ENCODE measurements around the gene GPR143. TPM values are rescaled to one million over a fixed set of nuclear protein-coding genes. Genes with fewer than 3 reads are reported as not detected.
A peak's percentile ranks its signal among the peaks of the same experiment; 100 is the strongest.
"Not testable (repeated sequence)": the region's sequence is repeated elsewhere in the genome, so short reads cannot be mapped to it uniquely, and the experiment has no call there.

GPR143 gene
- total RNA-seq, 1 donor from 2014 or later, result 2.3 TPM

DNA sequence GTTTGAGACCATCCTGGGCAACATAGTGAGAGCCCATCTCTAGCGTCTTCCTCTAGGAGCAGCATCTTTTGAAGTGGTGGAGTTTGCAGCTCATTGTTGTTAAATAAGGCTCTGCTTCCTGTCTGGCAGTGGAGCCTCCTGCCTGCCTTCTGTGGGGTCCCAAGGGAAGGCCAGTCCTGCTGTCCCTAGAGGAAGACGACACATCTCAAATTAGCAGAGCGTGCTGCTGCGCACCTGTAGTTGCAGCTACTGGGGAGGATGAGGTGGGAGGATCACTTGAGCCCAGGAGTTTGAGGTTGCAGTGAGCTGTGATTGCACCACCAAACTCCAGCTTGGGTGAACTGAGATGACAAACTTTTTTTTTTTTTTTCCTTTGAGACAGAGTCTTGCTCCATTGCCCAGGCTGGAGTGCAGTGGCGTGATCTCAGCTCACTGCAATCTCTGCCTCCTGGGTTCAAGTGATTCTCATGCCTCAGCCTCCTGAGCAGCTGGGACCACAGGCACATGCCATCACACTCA is 2.7 kb upstream of the GPR143 start:
- DNase-seq (ENCODE audit: low read depth in 2 of 2), result not testable (repeated sequence)

DNA sequence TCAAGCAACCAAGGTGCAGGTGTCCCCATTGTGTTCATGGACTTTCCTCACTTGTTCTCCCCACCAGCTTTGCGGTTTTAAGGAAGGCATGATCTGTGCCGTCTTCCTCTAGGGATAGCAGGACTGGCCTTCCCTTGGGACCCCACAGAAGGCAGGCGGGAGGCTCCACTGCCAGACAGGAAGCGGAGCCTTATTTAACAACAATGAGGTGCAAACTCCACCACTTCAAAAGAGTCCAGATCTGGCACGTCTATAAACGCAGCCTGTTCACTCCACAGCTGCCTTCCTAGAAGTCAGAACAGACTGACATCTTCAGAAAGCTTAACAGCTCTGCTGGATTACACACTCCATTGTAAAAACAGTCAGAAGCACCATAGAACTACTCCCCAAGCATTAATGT is 1.7 kb upstream of the GPR143 start:
- DNase-seq (ENCODE audit: low read depth in 2 of 2), result peak in 1 of 2 donors; percentile 45

DNA sequence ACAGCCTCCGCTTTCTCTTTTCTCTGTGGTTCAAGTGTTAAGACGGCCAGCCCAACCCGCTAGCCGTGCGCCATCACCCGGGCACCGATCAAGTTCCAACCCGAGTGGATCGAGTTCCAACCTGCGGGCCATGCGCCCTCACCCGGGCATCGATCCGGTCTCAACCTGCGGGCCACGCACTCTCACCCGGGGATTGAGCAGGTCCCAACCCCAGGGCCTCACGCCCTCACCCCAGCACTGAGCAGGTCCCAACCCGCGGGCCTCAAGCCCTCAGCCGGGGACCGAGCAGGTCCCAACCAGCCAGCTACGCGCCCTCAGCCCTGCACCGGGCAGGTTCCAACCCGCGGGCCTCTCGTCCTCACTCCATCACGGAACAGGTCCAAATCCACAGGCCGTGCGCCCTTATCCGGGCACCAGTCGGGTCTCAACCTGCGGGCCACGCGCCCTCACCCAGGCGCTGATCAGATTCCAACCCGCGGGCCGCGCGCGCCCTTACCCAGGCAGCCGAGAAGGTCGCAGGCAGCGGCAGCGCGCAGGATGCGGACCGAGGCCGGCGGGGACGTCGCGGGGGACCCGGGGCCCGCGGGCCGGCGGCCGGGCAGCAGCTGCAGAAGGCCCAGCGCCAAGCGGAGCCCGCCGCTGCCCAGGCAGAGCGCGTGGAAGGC is 443 bp downstream of the GPR143 start:
- no peak for DNase-seq (ENCODE audit: low read depth in 2 of 2)

DNA sequence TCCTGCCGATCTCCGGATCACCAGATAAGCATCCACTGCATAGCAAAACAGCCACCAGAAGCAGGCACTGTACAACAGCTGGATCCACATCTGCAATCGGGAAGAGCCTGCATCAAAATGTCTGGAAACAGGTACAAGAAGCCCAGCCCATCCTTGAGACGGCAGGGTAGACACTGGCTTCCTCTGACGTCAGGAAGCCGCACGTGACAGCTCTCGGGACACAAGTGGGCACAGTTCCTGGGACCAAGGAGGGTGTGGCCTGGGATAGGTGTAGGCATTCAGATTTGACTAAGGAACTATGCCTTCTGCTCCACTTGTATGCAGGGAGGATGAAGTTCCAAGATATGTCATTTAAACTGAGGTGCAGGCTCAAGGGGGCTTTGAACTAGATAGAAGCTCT is 6.3 kb downstream of the GPR143 start:
- DNase-seq (ENCODE audit: low read depth in 2 of 2), result no peak

DNA sequence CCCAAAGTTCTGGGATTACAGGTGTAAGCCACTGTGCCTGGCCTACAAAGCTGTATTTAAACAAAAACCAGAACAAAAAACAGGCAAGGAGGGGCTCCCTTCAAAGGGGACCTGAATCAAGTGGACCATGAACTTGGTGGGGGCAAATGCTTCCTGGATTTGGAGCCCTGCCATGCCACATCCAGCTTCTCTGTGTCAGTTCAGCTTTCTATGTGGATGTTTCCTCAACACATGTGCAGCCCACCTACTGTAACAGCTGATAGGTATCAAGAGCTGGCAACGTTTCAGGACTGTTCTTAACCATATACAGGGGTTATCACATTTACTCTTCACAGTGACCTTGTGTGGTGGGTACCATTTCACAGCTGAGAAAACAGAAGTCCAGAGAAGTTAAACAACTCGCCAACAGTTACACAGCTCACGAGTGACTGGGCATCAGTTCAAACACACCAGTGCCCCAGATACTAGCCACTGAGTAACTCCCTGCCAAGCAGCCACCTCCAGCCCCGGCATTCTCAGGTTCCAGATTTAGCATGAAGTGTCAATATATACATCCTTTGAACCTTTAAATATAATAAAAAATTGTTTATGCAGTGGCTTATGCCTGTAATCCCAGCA is 7.5 kb downstream of the GPR143 start:
- peak in 1 of 2 donors; percentile 17 for DNase-seq (ENCODE audit: low read depth in 2 of 2)

DNA sequence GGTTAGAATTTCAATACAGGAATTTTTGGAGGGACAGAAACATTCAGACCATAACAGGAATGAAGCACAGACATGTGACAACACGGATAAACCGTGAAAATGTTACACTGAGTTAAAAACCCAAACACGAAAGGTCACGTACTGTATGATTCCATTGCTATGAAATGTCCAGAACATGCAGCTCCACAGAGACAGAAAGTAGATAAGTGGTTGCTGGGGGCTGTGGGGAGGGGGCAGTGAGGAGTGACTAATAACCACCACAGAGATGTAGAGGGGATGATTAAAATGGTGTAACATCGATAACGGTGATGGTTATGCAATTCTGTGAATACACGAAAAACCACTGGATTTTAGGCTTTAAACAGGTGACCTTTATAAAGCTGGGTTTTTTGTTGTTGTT is 8.3 kb downstream of the GPR143 start:
- DNase-seq (ENCODE audit: low read depth in 2 of 2), result no peak

DNA sequence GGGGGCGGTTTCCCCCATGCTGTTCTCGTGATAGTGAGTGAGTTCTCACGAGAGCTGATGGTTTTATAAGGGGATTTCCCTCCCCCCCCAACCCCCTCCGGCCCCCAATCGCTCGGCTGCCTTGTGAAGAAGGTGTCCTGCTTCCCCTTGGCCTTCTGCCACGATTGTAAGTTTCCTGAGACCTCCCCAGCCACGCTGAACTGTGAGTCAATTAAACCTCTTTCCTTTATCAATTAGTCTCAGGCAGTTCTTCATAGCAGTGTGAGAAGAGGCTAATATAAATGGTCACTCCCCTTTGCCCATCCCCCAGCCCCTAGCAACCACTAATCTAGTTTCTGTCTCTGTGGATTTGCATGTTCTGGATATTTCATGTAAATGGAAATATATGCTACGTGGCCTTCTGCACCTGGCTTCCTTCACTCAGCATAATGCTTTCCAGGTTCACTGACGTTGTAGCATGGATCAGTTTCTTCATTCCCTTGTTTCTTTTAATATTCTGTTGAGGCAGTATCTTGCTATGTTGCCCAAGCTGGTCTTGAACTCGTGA is 16.4 kb downstream of the GPR143 start:
- peak in 1 of 2 donors; percentile 44 for DNase-seq (ENCODE audit: low read depth in 2 of 2)

DNA sequence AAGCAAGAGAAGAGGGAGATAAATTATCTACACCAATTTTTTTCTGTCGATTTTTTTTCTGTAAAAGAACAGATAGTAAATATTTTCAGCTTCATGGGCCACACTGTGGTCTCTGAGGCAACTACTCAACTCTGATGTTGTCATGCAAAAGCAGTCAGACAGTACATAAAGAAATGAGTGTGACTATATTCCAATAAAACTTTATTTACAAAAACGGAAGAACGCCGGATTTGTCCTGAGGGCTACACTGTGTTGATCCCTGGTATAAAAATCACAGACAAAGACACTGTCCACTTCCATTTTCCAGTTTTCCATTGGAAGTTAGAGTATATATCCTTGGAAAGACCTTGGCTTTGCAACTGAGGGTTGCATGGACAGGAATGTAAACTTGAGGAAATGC is 18.0 kb downstream of the GPR143 start:
- no peak for DNase-seq (ENCODE audit: low read depth in 2 of 2)

DNA sequence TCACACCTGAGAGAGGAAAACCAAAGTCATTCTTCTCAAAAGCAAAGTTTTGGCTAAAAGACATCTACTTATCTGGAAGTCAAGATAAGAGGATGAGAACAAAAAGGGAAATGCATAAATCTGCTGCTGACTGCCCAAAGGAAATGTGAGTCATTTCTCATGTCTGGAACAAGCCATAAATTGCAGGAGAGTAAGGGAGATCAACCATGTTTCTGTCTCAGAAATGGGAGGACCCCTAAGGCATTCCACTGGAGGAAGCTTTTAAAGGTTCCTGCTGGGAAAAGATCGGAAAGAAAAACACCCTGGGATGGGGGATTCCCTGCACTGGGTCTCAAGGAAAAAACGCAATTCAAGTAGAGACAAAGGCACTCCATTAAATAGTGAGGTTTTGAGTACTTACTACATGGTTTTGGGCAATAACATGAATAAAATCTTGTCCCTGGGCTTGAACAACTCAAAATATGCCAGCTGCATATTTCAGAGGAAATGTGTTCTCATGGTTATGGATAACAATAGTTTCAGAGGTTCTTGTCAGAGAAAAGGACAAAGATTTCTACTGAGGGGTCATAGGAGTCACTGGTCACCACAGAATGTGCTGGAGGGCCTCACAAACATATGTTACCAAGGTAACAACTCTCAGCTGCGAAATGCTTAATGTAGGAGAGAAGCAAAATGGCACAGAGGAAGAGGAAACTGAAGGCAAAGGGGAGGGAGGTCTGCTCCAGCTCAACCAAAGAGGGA is 19.3 kb downstream of the GPR143 start:
- DNase-seq (ENCODE audit: low read depth in 2 of 2), result peak; percentile 87 to 93

DNA sequence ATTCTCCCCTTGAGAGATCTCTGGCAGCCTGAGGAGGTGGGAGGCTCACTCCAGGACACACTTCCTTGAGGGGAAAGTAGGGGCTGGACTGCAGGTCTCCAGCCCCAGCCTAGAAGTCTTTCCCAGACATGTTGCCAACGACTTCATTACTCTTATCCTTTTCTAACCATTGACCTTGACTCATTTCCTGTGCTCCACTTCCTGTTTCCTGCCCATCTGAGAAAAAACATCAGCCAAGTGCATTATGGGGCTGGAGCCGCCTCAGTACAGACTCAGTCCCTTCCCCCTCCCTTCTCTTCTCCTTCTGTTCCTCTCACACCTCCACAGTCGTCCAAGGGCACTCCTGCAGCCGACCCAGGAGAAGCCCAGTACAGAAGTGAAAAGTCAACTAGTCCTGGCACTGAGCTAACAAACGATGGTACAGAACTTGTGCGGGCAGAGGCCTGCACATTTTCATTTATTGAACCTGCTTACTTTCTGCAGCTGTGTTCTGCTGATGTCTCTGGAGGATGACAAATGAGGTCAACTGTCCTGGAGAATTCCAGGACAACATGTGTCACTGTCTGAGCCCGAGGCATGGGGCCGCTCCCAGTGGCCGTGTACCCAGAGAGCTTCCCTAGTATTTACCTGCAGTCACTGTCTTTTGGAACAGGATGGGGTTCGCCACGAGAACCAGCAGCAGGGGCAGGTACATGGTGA is 20.1 kb downstream of the GPR143 start:
- peak; percentile 64 to 95 for DNase-seq (ENCODE audit: low read depth in 2 of 2)

DNA sequence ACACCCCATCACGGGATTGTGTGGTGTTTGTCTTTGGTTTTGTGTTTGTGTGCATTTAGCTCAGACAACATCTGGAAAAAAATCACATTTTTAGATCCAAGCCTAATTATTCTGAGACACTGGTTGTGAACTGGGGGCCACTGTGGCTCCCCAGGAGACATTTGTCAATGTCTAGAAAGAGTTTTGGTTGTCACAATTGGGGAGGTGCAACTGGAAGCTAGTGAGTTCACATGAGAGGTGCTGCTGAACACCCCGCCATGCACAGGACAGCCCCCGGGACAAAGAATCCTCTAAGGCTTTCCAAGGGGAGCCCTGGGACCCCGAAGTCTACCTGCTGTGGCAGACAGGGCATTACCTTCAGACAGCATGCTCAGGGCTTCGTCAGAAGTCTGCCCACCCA is 26.5 kb downstream of the GPR143 start:
- DNase-seq (ENCODE audit: low read depth in 2 of 2), result no peak

DNA sequence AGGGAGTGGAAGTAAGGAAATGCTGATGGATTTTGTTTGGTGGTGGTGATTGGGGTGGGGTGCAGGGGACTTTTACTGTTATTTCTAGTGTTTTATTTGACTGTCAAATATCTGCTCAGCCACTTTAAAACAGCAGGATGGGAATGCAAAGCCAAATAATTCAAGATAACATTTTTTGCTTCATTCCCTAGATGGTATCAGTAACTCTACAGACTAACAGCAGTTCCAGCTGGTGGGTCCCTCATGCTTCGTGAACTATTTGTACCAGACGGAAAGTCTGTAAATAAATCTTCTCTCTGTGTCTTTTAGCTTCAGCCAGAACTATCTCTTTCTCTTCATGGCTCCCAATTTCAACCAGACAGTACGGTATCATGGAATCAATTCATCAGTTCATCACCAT is 27.5 kb downstream of the GPR143 start:
- DNase-seq (ENCODE audit: low read depth in 2 of 2), result no peak

DNA sequence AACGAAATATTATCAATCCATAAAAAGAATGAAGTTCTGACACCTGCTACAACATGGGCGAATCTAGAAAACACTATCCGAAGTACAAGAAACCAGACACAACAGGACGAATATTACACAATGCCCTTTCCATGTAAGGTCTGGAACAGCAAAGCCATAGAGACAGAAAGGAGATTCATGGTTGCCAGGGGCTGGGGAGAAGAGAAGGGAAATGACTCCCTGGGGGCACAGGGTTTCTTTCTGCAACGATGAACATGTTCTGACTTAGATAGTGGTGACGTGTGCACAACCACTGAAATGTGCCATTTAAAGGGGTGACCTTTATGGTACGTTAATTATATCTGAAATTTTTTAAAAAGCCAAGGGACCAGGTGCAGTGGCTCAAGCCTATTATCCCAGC is 28.3 kb downstream of the GPR143 start:
- DNase-seq (ENCODE audit: low read depth in 2 of 2), result no peak

DNA sequence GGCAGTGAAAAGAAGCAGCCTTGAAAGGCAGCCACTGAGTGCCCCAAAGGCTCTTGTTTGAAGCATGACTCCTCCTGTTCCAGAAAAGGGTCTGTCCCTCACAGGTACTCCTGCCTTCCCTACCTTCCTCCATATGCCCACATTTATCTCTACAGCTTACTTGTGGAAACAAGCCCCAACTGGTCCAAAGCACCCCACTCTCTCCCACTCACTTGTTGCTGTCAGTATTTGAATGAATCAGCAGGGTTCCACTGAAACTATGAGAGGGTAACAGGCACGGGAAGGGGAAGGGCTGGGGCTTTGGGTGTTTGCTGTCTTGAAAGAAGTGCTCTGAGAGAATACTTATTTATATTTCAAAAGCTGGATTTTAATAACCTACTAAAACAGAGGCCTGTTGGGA is 34.9 kb downstream of the GPR143 start:
- DNase-seq (ENCODE audit: low read depth in 2 of 2), result no peak

DNA sequence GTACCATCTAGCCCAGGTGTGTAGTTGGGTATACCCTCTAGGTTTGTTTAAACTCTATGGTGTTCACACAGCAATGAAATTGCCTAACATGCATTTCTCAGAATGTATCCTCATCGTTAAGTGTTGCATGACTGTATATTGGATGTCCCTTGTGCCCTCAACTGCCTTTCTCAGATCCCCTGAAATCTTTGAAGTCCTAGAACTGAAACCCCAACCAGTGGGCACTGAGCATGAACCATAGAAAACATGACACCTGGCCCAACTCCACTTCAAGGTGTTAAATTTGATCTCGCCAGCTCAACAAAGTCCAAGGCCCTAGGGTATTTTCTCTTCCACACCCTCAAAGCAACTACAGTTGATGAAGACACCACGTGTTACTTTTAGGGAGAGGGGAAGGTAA is 35.6 kb downstream of the GPR143 start:
- DNase-seq (ENCODE audit: low read depth in 2 of 2), result no peak

DNA sequence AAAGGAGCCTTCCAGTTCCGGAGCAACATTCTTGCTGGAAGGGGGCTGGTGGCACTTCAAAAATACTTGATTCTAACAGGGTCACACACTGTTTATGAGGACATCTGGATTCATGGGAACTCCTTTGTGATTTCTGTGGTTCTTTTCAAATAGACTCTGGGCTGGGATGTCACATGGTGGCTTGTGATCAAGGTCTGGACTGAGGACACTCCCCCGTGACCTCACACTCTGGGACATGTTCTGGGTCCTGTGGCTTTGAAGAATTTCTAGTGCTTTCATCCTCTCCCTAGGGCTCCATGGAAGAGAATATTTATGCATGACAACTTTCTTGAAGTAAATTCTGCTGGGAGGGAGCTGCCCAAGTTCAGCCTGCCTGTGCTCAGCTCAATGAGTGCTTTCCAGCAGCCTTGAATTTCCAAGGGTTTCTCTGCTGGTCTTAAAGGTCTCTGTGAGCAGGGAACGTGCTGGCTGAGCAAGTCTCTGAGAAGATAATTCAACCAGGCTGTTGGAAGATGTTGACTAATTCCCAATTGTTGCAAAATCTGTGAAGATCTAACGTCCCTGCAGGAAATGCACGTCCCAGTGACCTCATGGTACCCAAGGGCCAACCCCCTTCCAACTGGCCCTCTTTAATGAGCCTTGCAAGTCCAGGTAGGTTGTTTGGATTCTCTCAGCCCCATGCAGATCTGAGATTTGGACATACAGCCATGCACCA is 36.3 kb downstream of the GPR143 start:
- DNase-seq (ENCODE audit: low read depth in 2 of 2), result no peak

DNA sequence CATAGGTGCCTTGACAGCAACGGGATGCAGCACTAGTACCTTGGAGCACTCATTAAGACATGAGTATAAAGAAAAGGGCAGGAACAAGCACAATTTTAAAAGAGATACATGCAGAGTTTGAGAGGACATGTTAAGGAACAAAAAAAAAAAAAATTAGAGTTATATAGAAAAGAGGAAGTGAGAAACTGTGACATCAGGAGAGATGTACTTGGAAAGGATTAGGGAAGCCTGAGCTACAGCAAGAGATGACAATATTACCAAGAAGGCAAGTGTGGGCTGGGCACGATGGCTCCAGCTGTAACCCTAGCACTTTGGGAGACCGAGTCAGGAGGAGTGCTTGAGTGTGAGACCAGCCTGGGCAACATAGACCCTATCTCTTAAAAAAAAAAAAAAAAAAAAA is 37.4 kb downstream of the GPR143 start:
- DNase-seq (ENCODE audit: low read depth in 2 of 2), result no peak

DNA sequence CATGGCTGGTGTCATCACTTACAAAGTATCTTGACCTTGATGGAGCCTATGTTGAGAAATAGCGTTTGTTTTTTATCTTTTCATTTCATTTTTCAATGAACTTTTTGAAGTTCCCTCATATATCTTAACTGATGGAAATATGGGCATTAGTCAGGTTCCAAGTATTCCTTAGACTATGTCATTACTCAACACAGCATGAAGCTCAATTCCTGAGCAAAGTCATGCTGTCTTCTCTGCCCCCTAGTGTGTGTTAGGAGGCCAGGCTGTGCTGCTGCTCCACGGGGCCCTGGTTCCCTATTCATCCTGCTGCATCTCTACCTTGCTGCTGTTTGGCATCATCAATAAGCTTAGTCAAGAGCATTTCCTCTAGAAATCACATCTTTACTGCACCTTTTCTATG is 40.9 kb downstream of the GPR143 start:
- no peak for DNase-seq (ENCODE audit: low read depth in 2 of 2)

DNA sequence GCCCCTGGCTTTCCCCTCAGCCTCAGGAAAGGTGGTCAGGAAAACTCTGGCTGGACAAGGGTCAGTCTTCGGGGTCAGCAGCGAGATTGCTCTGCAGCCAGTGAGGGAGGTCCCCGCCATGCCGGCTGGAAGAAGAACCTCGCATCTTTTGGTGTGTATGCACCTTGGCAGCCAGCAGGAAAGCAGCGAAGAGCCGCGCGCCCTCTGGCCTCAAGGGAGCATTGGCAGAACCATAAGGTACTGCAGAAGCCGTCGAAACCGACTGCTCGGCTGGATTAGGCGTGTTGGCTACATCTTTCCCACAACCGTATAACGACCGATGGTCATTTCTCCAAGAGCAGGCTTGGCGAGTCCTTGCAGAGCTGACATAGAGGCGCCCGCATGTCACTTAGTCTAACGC is 48.3 kb downstream of the GPR143 start:
- no peak for DNase-seq (ENCODE audit: low read depth in 2 of 2)

DNA sequence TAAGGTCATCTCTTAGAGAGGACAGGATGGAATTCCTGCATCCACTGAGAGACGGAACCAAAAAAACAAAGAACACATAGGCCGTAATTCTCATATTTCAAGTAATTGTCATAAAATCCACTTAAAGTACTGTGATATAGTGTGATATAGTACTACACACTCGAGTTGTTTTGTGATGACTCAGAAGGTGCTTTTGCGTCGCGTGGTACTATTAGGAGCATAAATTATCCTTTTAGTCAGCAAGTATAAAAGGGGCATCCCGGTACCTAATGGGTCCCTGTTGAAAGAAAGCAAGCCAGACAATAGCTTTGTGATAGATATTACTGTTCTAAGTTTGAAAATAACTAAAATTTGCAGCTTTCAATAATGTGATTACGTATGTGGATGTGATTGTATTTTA is 55.3 kb downstream of the GPR143 start:
- DNase-seq (ENCODE audit: low read depth in 2 of 2), result no peak

DNA sequence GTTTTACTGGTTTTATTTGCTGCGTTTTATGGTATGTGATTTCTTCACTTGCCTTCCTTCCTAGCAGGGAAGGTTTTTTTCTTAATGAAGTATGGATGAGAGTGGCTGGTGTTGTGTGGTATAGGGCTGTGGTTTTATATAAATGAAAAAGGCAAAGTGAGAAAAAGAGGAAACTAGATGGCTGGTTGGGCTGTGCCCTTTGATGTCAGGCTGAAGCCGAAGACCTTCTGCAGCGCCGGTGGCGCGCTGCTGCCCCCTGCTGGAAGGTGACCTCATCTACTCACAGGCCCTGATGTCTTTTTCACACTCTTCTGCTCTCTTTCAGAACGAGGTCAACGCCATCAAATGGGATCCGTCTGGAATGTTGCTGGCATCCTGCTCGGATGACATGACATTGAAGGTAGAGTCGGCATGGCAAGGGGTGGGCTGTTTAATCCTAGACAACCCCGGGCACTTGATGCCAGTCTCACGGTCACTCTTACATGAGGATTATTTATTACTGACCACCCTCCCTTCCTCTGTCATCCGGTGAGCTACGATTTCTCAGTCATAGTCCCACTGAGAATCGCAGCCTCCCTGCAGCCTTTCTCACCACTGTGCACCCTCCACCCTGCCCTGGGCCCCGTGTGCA is 56.6 kb downstream of the GPR143 start:
- DNase-seq (ENCODE audit: low read depth in 2 of 2), result peak; percentile 59 to 68
